MM.1S (cell line): ENCODE data around the gene JAKMIP3.

Source experiments
- DNase-seq: peaks from one replicate; pipeline ENCODE4 v3.0.0-alpha.2; 2015
- H2AFZ ChIP-seq: fragments of 300-600 bp; sonication (generic); 2 replicates; pipeline ENCODE4 v1.6.0; 2016; ENCODE audit warnings: antibody characterized with exemption, low read length
- H3F3A ChIP-seq: fragments of 300-600 bp; sonication (generic); 2 replicates; pipeline ENCODE4 v1.6.1; 2016; ENCODE audit warnings: mild to moderate bottlenecking, antibody characterized with exemption, low read length, moderate library complexity, mixed read lengths; ENCODE audit not compliant: insufficient read depth
- H3K27ac ChIP-seq: fragments of 300-600 bp; sonication (generic); 2 replicates; pipeline ENCODE4 v1.5.1; 2016; ENCODE audit warnings: mild to moderate bottlenecking, low read length
- H3K27me3 ChIP-seq: fragments of 300-600 bp; sonication (generic); replicated peaks from 2 replicates; pipeline ENCODE4 v1.6.0; 2016; ENCODE audit warnings: low read length; ENCODE audit not compliant: insufficient read depth
- H3K36me3 ChIP-seq: fragments of 300-600 bp; sonication (generic); replicated peaks from 2 replicates; pipeline ENCODE4 v1.6.1; 2016; ENCODE audit warnings: mild to moderate bottlenecking, low read length, mixed read lengths; ENCODE audit not compliant: insufficient read depth
- H3K4me1 ChIP-seq: fragments of 300-600 bp; sonication (generic); 2 replicates; pipeline ENCODE4 v1.6.1; 2016; ENCODE audit warnings: low read length, mixed read lengths
- H3K4me2 ChIP-seq: fragments of 300-600 bp; sonication (generic); 2 replicates; pipeline ENCODE4 v1.6.0; 2016; ENCODE audit warnings: low read depth, low read length
- H3K4me3 ChIP-seq: fragments of 300-600 bp; sonication (generic); 2 replicates; pipeline ENCODE4 v1.5.1; 2016; ENCODE audit warnings: low read length, mixed read lengths
- H3K79me2 ChIP-seq: fragments of 300-600 bp; sonication (generic); 2 replicates; pipeline ENCODE4 v1.6.1; 2016; ENCODE audit warnings: mixed run types, low read length, mixed read lengths
- H3K9ac ChIP-seq: fragments of 300-600 bp; sonication (generic); 2 replicates; pipeline ENCODE4 v1.6.1; 2016; ENCODE audit warnings: low read length, mixed read lengths
- H3K9me2 ChIP-seq: fragments of 300-600 bp; sonication (generic); replicated peaks from 2 replicates; pipeline ENCODE4 v1.6.1; 2016; ENCODE audit warnings: mild to moderate bottlenecking, low read length, mixed read lengths; ENCODE audit not compliant: insufficient read depth
- H3K9me3 ChIP-seq: fragments of 300-600 bp; sonication (generic); replicated peaks from 2 replicates; pipeline ENCODE4 v1.6.1; 2016; ENCODE audit warnings: mild to moderate bottlenecking, low read length, mixed read lengths; ENCODE audit not compliant: insufficient read depth
- H4K20me1 ChIP-seq: fragments of 300-600 bp; sonication (generic); 2 replicates; pipeline ENCODE4 v1.6.1; 2016; ENCODE audit warnings: mild to moderate bottlenecking, low read length, moderate library complexity, mixed read lengths; ENCODE audit not compliant: insufficient read depth
- EZH2 ChIP-seq: fragments of 300-600 bp; sonication (generic); optimal IDR thresholded peaks from 2 replicates; pipeline ENCODE3; 2017; ENCODE audit warnings: low read depth, mild to moderate bottlenecking, antibody characterized with exemption, low read length, mixed read lengths
- EZH2phosphoT487 ChIP-seq: fragments of 300-600 bp; sonication (generic); IDR thresholded peaks from 2 replicates; pipeline ENCODE4 v1.6.1; 2018; ENCODE audit warnings: antibody characterized with exemption, low read length
- TF ChIP-seq, protein P1 (sequence below): fragments of 300-600 bp; sonication (generic); IDR thresholded peaks from 2 replicates; pipeline ENCODE4 v1.5.1; 2016; ENCODE audit warnings: antibody characterized with exemption, low read length, mixed read lengths

The JAKMIP3 gene

GRCh38 chr10:132028706-132029105 is 37.0 kb upstream of the JAKMIP3 start:
- H3K9me3 ChIP-seq, result no peaks in the 10 kb centered on the region
- H3K79me2 ChIP-seq, result no peaks in the 10 kb centered on the region
- H3K9me2 ChIP-seq, result no peaks in the 10 kb centered on the region
- no peaks in the 10 kb centered on the region for H3K4me1 ChIP-seq
- no peaks in the 10 kb centered on the region for H4K20me1 ChIP-seq
- DNase-seq, result no peak
- H3K4me3 ChIP-seq, result no peak overlapping the region
- no peak for TF ChIP-seq EZH2phosphoT487
- TF ChIP-seq EZH2, result no peak
- TF ChIP-seq, protein P1, sequence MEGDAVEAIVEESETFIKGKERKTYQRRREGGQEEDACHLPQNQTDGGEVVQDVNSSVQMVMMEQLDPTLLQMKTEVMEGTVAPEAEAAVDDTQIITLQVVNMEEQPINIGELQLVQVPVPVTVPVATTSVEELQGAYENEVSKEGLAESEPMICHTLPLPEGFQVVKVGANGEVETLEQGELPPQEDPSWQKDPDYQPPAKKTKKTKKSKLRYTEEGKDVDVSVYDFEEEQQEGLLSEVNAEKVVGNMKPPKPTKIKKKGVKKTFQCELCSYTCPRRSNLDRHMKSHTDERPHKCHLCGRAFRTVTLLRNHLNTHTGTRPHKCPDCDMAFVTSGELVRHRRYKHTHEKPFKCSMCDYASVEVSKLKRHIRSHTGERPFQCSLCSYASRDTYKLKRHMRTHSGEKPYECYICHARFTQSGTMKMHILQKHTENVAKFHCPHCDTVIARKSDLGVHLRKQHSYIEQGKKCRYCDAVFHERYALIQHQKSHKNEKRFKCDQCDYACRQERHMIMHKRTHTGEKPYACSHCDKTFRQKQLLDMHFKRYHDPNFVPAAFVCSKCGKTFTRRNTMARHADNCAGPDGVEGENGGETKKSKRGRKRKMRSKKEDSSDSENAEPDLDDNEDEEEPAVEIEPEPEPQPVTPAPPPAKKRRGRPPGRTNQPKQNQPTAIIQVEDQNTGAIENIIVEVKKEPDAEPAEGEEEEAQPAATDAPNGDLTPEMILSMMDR, result no peak
- H3F3A ChIP-seq, result no peaks in the 10 kb centered on the region
- peaks cover 43% of the 10 kb centered on the region for H3K27me3 ChIP-seq
- no peak overlapping the region for H3K27ac ChIP-seq
- no peaks in the 10 kb centered on the region for H3K36me3 ChIP-seq
- H3K4me2 ChIP-seq, result no peak overlapping the region
- no peak overlapping the region for H3K9ac ChIP-seq
- H2AFZ ChIP-seq, result no peak overlapping the region

DNA sequence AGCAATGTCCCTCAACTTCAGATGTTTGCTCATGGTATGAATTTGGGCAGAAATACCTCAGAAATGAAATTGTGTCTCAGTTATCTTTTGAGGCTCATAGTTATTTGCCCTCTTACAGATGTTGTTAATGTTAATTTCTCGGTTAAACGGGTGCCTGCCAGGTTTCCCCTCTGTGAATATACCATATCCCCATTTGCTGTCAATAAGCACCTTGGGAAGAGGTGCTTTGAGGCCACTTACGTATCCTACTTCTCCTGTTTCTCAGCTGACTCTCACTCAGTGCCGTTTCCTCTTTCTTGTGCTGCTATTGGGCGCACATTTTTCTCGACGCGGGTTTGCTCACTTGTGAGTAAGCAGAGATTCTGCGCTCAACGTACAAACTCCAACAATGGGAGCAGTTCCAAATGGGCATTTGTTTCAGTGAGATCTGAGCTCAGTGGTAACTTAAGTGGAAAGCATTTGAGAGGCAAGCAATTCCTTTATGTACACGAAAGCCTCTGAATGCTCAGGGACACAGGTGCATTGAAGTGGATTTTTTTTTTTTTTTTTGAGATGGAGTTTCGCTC is 34.8 kb upstream of the JAKMIP3 start:
- no peaks in the 10 kb centered on the region for H3K9me2 ChIP-seq
- no peaks in the 10 kb centered on the region for H3F3A ChIP-seq
- no peaks in the 10 kb centered on the region for H4K20me1 ChIP-seq
- TF ChIP-seq, protein P1, result no peak
- TF ChIP-seq EZH2 (no peak), EZH2phosphoT487 (no peak)
- H3K27me3 ChIP-seq, result peaks cover 32% of the 10 kb centered on the region
- no peak overlapping the region for H3K4me3 ChIP-seq
- no peaks in the 10 kb centered on the region for H3K9me3 ChIP-seq
- H2AFZ ChIP-seq, result no peak overlapping the region
- no peaks in the 10 kb centered on the region for H3K36me3 ChIP-seq
- DNase-seq, result no peak
- no peak overlapping the region for H3K4me2 ChIP-seq
- no peaks in the 10 kb centered on the region for H3K79me2 ChIP-seq
- no peak overlapping the region for H3K27ac ChIP-seq
- no peak overlapping the region for H3K9ac ChIP-seq
- no peaks in the 10 kb centered on the region for H3K4me1 ChIP-seq

GRCh38 chr10:132033632-132034031 is 32.1 kb upstream of the JAKMIP3 start:
- Histone ChIP-seq H3K9me2 (no peaks in the 10 kb centered on the region), H3K79me2 (no peaks in the 10 kb centered on the region), H3K9ac (no peak overlapping the region), H3K36me3 (no peaks in the 10 kb centered on the region), H3K4me1 (no peaks in the 10 kb centered on the region), H3K27ac (no peak overlapping the region), H4K20me1 (no peaks in the 10 kb centered on the region), H2AFZ (no peak overlapping the region), H3K27me3 (peaks cover 24% of the 10 kb centered on the region), H3K4me3 (no peak overlapping the region), H3F3A (no peaks in the 10 kb centered on the region), H3K9me3 (no peaks in the 10 kb centered on the region), H3K4me2 (no peak overlapping the region)
- no peak for DNase-seq
- TF ChIP-seq, protein P1, result no peak
- TF ChIP-seq EZH2 (no peak), EZH2phosphoT487 (no peak)
